ENCODE data around the gene CST8. TPM values are rescaled to one million over a fixed set of nuclear protein-coding genes. Genes with fewer than 3 reads are reported as not detected.

The CST8 gene
- total and polyA plus RNA-seq, 9 donors, result not detected

DNA sequence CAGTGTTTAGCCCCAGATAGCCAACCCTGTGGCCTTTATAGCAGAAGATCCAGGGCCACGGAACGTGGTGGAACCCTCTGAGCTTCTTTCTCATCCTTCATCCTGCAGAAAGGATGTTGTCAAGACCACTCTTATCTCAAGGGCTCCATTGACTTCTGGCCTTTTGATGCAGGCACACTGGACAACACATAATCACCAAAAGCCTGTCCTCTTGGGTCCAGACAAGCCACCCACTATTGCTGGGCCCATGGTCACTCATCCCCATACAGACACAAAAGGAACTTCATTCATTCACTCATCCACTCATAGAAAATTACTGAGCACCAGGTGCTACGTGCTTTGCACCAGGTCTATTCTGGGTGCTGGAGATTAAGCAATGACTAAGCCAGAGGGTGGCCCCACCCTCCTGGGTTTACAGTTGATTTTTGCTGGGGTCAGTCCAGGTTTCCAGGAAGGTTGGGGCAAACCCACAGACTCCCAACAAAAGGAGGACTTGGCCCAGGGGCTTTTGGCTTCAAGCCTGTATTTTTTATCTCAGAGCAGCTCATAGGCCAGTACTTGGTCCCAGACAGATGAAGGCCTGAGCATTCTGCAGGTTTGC lies 2.4 kb downstream of the CST8 start:
- H3K4me1 ChIP-seq (ENCODE audit: control insufficient read depth, insufficient read depth, low read length), result peaks cover 2% of the 10 kb centered on the region
- 93% methylated on average over 2 of the region's 3 CpGs for WGBS (ENCODE audit: insufficient coverage)
- H3K36me3 ChIP-seq (ENCODE audit: control insufficient read depth, insufficient read depth, low read length), result no peaks in the 10 kb centered on the region
- H3K27me3 ChIP-seq (ENCODE audit: control insufficient read depth, insufficient read depth, low read length), result no peaks in the 10 kb centered on the region
- no peak overlapping the region for H3K27ac ChIP-seq (ENCODE audit: low read length)
- no peak overlapping the region for H3K4me3 ChIP-seq (ENCODE audit: low read length)
- H3K9me3 ChIP-seq (replicated peaks; ENCODE audit: control insufficient read depth, low read depth, low read length), result peaks cover 4% of the 10 kb centered on the region
- DNase-seq, result no peak

DNA sequence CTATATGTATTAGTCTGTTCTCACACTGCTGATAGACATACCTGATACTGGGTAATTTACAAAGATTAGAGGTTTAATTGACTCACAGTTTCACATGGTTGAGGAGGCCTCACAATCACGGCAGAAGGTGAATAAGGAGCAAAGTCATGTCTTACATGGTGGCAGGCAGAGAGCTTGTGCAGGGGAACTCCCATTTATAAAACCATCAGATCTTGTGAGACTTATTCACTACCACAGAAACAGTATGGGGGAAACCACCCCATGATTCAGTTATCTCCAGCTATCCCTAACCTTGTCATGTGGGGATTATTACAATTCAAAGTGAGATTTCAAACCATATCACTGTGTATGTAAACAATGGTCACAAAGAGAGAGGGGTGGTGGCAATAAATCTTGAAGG lies 6.6 kb downstream of the CST8 start:
- no peaks in the 10 kb centered on the region for H3K4me1 ChIP-seq (ENCODE audit: control insufficient read depth, insufficient read depth, low read length)
- DNase-seq, result no peak
- H3K4me3 ChIP-seq (ENCODE audit: low read length), result no peak overlapping the region
- H3K27ac ChIP-seq (ENCODE audit: low read length), result no peak overlapping the region
- H3K9me3 ChIP-seq (replicated peaks; ENCODE audit: control insufficient read depth, low read depth, low read length), result no peaks in the 10 kb centered on the region
- no CpG with 5 or more reads among the region's 1 CpG for WGBS (ENCODE audit: insufficient coverage)
- no peaks in the 10 kb centered on the region for H3K27me3 ChIP-seq (ENCODE audit: control insufficient read depth, insufficient read depth, low read length)
- H3K36me3 ChIP-seq (ENCODE audit: control insufficient read depth, insufficient read depth, low read length), result no peaks in the 10 kb centered on the region

DNA sequence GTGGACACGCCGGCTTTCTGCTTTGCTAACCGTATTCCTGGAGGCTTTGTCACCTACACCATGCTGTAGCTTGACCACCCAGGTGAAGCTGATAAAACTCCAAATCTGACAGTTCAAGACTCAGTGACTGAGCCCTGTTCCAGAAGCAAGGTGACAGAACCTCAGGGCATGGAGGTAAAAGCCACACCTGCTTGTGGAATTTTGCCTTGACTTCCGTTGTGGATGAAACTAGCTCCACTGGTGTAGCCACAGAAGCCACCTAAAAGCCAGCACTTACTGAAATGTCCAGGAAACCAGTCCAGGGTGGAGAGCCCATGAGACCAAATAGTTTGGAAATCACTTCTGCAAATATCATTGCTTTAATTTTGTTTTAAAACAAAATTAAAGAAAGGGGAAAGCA lies 11.0 kb downstream of the CST8 start:
- H3K27me3 ChIP-seq (ENCODE audit: control insufficient read depth, insufficient read depth, low read length), result no peaks in the 10 kb centered on the region
- no peak for DNase-seq
- 91% methylated on average over 4 of the region's 4 CpGs for WGBS (ENCODE audit: insufficient coverage)

DNA sequence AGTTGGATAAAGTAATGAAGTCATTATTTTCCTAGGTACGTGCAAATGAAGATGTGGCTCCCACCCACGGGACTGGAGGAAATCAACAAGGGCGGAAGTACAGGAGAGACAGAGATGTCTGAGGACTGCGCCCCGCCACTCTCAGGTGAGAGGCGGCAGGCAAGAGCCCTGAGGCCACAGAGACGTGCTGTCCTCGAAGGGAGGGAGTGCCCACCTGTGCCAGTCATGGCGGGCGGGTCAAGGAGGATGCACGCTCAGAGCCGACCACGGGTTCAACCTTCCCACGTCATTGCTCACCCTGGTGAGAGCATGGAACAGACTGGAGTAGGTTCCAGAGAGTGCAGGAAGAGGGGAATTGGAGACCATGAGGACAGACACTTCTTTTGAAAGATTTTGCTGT lies 12.7 kb downstream of the CST8 start:
- Histone ChIP-seq H3K4me3 (ENCODE audit: low read length) (no peak overlapping the region), H3K4me1 (ENCODE audit: control insufficient read depth, insufficient read depth, low read length) (no peaks in the 10 kb centered on the region), H3K27me3 (ENCODE audit: control insufficient read depth, insufficient read depth, low read length) (no peaks in the 10 kb centered on the region), H3K27ac (ENCODE audit: low read length) (no peak overlapping the region), H3K9me3 (replicated peaks; ENCODE audit: control insufficient read depth, low read depth, low read length) (no peaks in the 10 kb centered on the region), H3K36me3 (ENCODE audit: control insufficient read depth, insufficient read depth, low read length) (no peaks in the 10 kb centered on the region)
- no peak for DNase-seq
- WGBS (ENCODE audit: insufficient coverage), result 82% methylated on average over 8 of the region's 14 CpGs

More for the DNA sequence above, 11.0 kb downstream of the CST8 start:
- H3K4me1 ChIP-seq (ENCODE audit: control insufficient read depth, insufficient read depth, low read length), result no peaks in the 10 kb centered on the region
- no peak overlapping the region for H3K27ac ChIP-seq (ENCODE audit: low read length)
- H3K4me3 ChIP-seq (ENCODE audit: low read length), result no peak overlapping the region
- no peaks in the 10 kb centered on the region for H3K9me3 ChIP-seq (replicated peaks; ENCODE audit: control insufficient read depth, low read depth, low read length)
- no peaks in the 10 kb centered on the region for H3K36me3 ChIP-seq (ENCODE audit: control insufficient read depth, insufficient read depth, low read length)

DNA sequence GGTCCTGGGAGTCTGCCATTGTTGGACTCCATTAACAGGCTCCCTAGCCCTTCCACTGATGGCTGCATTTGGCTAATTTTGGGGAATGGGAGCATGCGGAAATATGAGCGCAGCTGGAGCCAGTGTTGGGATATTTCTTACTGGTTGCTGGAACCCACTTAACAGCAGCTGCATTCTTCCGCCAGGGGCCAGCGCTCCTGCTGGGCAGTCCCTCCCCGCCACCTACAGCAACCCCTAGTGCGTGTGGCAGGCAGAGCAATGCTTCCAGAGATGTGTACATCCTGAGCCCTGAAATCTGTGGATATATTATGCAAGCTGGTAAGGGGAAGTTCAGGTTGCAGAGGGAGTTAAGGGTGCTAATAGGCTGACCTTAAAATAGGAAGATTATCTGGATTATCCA lies 16.4 kb downstream of the CST8 start:
- WGBS (ENCODE audit: insufficient coverage), result 80% methylated on average over 1 of the region's 6 CpGs
- Histone ChIP-seq H3K9me3 (replicated peaks; ENCODE audit: control insufficient read depth, low read depth, low read length) (no peaks in the 10 kb centered on the region), H3K4me3 (ENCODE audit: low read length) (no peak overlapping the region), H3K4me1 (ENCODE audit: control insufficient read depth, insufficient read depth, low read length) (no peaks in the 10 kb centered on the region), H3K36me3 (ENCODE audit: control insufficient read depth, insufficient read depth, low read length) (no peaks in the 10 kb centered on the region), H3K27ac (ENCODE audit: low read length) (no peak overlapping the region), H3K27me3 (ENCODE audit: control insufficient read depth, insufficient read depth, low read length) (no peaks in the 10 kb centered on the region)
- no peak for DNase-seq

DNA sequence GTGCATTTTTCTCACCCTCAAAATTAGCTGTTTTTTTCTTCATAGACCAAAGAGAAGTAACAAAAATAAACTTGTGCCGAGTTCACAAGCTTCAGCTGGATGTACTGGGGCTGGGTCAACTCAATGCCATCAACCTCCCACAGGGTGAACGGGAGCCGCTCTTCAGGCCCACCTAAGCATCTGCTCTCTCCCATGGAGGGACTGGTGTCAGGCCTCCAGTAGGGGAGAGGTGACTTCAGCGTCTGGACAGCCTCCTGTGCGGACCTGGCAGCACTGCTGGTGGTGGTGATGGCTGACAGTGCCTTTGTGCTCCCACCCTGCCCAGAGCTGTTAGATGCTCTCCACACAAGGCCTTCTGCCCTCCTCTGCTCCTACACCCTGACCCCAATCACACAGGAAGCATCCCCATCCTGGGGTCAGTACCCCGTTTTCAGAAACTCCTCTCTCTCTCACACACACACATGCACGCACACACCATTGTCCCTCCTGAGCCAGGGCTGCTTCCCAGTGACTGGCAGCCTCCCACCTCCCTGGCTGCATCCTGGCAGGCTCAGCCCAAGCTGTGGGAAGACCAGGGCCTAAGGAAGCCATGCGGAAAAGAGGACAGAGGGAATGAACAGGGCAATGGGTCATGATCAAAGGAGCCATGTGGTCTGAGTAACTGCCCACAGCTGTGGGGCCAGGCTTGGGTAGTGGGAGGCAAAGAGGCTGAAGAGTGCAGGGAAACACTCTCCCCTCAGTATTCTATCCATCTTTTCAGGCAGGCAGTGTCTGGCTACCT lies 17.7 kb downstream of the CST8 start:
- H3K9me3 ChIP-seq (replicated peaks; ENCODE audit: control insufficient read depth, low read depth, low read length), result no peaks in the 10 kb centered on the region
- H3K27ac ChIP-seq (ENCODE audit: low read length), result no peak overlapping the region
- no peaks in the 10 kb centered on the region for H3K27me3 ChIP-seq (ENCODE audit: control insufficient read depth, insufficient read depth, low read length)
- no peaks in the 10 kb centered on the region for H3K36me3 ChIP-seq (ENCODE audit: control insufficient read depth, insufficient read depth, low read length)
- WGBS (ENCODE audit: insufficient coverage), result 40% methylated on average over 2 of the region's 8 CpGs
- H3K4me1 ChIP-seq (ENCODE audit: control insufficient read depth, insufficient read depth, low read length), result no peaks in the 10 kb centered on the region
- no peak overlapping the region for H3K4me3 ChIP-seq (ENCODE audit: low read length)
- no peak for DNase-seq

DNA sequence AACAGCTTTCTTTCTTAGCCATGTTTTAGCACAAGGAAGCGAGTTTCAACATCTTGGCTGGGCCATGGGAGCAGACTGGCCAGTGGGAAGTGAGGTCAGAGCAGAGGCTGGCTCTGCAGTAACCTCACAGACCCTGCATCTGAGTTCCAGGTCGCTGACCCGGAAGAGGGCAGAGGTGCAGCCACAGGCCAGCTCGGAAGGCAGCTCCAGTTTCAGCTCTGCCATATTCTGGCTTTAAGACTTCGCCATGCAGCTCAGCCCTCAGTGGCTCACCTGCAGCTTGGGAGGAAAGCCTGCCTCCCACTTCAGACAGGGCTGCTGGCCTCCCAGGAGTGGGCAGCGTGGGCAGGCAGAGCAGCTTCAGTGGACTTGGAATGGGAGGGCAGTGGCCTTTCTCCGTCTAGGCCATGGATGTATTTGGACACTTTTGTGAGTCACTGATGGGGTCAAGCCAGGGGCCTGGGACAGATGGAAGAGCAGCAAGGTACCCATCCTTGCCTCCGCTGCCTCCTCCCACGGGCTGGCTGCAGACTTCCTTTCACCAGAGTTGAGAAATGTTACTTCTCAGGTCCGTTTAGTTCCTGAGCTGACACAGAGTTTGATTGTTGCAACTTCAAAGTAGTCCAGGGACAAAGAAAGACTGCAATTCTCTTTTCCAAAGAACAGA lies 18.5 kb downstream of the CST8 start:
- Histone ChIP-seq H3K4me1 (ENCODE audit: control insufficient read depth, insufficient read depth, low read length) (no peaks in the 10 kb centered on the region), H3K9me3 (replicated peaks; ENCODE audit: control insufficient read depth, low read depth, low read length) (no peaks in the 10 kb centered on the region), H3K4me3 (ENCODE audit: low read length) (no peak overlapping the region), H3K27me3 (ENCODE audit: control insufficient read depth, insufficient read depth, low read length) (no peaks in the 10 kb centered on the region), H3K36me3 (ENCODE audit: control insufficient read depth, insufficient read depth, low read length) (no peaks in the 10 kb centered on the region), H3K27ac (ENCODE audit: low read length) (no peak overlapping the region)
- WGBS (ENCODE audit: insufficient coverage), result 59% methylated on average over 9 of the region's 10 CpGs
- DNase-seq, result no peak

DNA sequence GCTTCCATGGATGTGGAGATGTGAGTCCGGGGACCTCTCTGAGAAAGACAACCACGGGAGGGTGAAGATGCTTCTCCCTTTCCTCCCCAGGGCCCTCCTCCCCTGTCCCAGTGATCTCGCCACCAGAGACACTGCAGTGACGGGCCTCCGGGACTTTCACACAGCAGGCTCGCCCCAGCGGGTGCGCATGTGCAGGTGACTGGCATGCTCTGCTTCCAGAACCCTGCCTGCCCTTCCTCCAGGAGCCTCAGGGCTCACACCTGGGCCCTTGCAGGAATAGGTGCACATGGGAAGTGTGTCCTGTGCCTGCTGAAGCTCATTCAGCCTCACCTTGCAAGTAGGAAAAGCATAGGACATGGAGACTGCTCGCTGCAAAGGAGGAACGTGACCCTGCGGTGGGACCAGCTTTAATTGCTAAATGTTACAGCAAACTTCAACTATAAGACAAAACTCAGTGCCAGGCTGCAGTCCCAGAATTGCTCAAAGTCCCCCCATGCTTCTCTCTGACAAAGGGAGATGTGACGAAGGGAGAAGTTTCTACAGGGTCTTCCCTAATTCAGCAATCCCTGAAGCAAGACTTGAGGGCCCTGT lies 19.2 kb downstream of the CST8 start:
- no peak for DNase-seq
- 86% methylated on average over 7 of the region's 12 CpGs for WGBS (ENCODE audit: insufficient coverage)
- no peak overlapping the region for H3K27ac ChIP-seq (ENCODE audit: low read length)
- no peaks in the 10 kb centered on the region for H3K4me1 ChIP-seq (ENCODE audit: control insufficient read depth, insufficient read depth, low read length)
- no peaks in the 10 kb centered on the region for H3K9me3 ChIP-seq (replicated peaks; ENCODE audit: control insufficient read depth, low read depth, low read length)
- H3K27me3 ChIP-seq (ENCODE audit: control insufficient read depth, insufficient read depth, low read length), result no peaks in the 10 kb centered on the region
- H3K4me3 ChIP-seq (ENCODE audit: low read length), result no peak overlapping the region
- no peaks in the 10 kb centered on the region for H3K36me3 ChIP-seq (ENCODE audit: control insufficient read depth, insufficient read depth, low read length)

DNA sequence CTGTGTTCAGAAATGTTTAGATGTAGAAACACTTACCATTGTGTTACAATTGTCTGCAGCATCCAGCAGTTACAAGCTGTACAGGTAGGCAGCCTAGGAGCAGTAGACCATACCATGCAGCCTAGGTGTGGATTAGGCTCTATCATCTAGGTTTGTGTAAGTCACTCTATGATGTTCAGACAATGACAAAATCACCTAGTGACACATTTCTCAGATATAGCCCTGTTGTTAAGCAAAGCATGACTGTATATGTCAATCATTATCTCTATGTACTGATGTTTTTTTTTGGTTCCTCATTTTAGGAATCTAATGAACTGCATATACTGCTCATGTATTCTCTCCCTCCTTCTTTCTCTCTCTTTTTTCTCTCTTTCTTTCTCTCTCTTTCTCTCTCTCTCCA lies 22.2 kb downstream of the CST8 start:
- H3K27ac ChIP-seq (ENCODE audit: low read length), result no peak overlapping the region
- no peak for DNase-seq
- no peak overlapping the region for H3K4me3 ChIP-seq (ENCODE audit: low read length)
- H3K36me3 ChIP-seq (ENCODE audit: control insufficient read depth, insufficient read depth, low read length), result no peaks in the 10 kb centered on the region
- H3K4me1 ChIP-seq (ENCODE audit: control insufficient read depth, insufficient read depth, low read length), result no peaks in the 10 kb centered on the region
- no peaks in the 10 kb centered on the region for H3K27me3 ChIP-seq (ENCODE audit: control insufficient read depth, insufficient read depth, low read length)
- no peaks in the 10 kb centered on the region for H3K9me3 ChIP-seq (replicated peaks; ENCODE audit: control insufficient read depth, low read depth, low read length)

DNA sequence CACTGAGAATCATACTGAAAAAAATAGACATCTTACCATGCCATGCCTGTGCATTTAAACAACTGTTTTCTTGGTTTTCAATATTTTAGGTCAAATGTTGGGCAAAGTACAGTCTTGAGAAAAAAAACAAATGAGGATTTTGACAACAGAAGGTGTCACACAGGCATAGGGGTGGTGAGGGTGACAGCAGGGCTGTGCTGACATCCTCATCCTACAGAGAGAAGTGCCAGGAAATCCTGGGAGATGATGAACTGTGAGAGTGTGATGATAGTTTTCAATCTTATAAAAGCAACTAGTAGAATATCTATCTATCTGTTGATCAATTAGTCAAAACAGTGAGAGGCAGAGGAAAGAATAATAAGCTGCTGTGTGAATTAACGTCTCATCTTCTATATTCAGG lies 23.9 kb downstream of the CST8 start:
- no peak for DNase-seq

More for the DNA sequence above, 23.9 kb downstream of the CST8 start:
- H3K27me3 ChIP-seq (ENCODE audit: control insufficient read depth, insufficient read depth, low read length), result no peaks in the 10 kb centered on the region
- H3K27ac ChIP-seq (ENCODE audit: low read length), result no peak overlapping the region
- WGBS (ENCODE audit: insufficient coverage), result no CpG with 5 or more reads among the region's 1 CpG
- H3K9me3 ChIP-seq (replicated peaks; ENCODE audit: control insufficient read depth, low read depth, low read length), result no peaks in the 10 kb centered on the region
- no peaks in the 10 kb centered on the region for H3K4me1 ChIP-seq (ENCODE audit: control insufficient read depth, insufficient read depth, low read length)
- H3K36me3 ChIP-seq (ENCODE audit: control insufficient read depth, insufficient read depth, low read length), result no peaks in the 10 kb centered on the region
- no peak overlapping the region for H3K4me3 ChIP-seq (ENCODE audit: low read length)

Measured in muscle of leg (tissue), 11 donors.